Measurements from ENCODE around the gene CDC73. TPM values are rescaled to one million over a fixed set of nuclear protein-coding genes. Genes with fewer than 3 reads are reported as not detected.
A peak's percentile ranks its signal among the peaks of the same experiment; 100 is the strongest.

Gene CDC73
- total RNA-seq, 1 donor from 2014 or later: 20.1 TPM

GRCh38 chr1:193190096-193190744 is 68.4 kb downstream of the CDC73 start:
- TF ChIP-seq, protein P1, sequence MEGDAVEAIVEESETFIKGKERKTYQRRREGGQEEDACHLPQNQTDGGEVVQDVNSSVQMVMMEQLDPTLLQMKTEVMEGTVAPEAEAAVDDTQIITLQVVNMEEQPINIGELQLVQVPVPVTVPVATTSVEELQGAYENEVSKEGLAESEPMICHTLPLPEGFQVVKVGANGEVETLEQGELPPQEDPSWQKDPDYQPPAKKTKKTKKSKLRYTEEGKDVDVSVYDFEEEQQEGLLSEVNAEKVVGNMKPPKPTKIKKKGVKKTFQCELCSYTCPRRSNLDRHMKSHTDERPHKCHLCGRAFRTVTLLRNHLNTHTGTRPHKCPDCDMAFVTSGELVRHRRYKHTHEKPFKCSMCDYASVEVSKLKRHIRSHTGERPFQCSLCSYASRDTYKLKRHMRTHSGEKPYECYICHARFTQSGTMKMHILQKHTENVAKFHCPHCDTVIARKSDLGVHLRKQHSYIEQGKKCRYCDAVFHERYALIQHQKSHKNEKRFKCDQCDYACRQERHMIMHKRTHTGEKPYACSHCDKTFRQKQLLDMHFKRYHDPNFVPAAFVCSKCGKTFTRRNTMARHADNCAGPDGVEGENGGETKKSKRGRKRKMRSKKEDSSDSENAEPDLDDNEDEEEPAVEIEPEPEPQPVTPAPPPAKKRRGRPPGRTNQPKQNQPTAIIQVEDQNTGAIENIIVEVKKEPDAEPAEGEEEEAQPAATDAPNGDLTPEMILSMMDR (IDR thresholded peaks at IDR 0.05; ENCODE audit: insufficient read depth, low read length, poor library complexity, severe bottlenecking): peak; percentile 26
- no peak for DNase-seq (ENCODE audit: low read depth)

GRCh38 chr1:193192586-193192985 is 70.8 kb downstream of the CDC73 start:
- TF ChIP-seq, protein P1 (IDR thresholded peaks at IDR 0.05; ENCODE audit: insufficient read depth, low read length, poor library complexity, severe bottlenecking): no peak
- Histone ChIP-seq H3K36me3 (ENCODE audit: control insufficient read depth, insufficient read depth, low read length) (no peaks in the 10 kb centered on the region), H3K27me3 (ENCODE audit: control insufficient read depth, insufficient read depth, low read length) (no peaks in the 10 kb centered on the region), H3K4me3 (ENCODE audit: low read depth, low read length) (no peak overlapping the region)
- DNase-seq (ENCODE audit: low read depth): no peak

More at GRCh38 chr1:193190096-193190744, 68.4 kb downstream of the CDC73 start:
- H3K36me3 ChIP-seq (ENCODE audit: control insufficient read depth, insufficient read depth, low read length): no peaks in the 10 kb centered on the region
- H3K4me3 ChIP-seq (ENCODE audit: low read depth, low read length): no peak overlapping the region
- no peaks in the 10 kb centered on the region for H3K27me3 ChIP-seq (ENCODE audit: control insufficient read depth, insufficient read depth, low read length)

DNA sequence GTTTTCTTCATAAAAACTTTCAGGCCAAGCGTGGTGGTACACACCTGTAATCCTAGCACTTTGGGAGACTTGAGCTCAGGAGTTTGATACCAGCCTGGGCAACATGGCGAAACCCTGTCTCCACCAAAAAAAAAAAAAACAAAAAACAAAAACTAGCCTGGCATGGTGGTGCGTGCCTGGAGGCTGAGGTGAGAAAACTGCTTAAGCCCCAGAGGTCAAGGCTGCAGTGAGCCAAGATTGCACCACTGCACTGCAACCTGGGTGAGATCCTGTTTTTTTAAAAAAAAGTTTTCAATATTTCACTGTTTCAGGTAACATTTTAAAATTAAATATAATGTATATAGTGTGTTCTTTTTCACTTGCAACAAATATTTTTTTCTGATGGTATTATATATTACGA is 78.1 kb downstream of the CDC73 start:
- no peak overlapping the region for H3K4me3 ChIP-seq (ENCODE audit: low read depth, low read length)
- no peaks in the 10 kb centered on the region for H3K36me3 ChIP-seq (ENCODE audit: control insufficient read depth, insufficient read depth, low read length)
- DNase-seq (ENCODE audit: low read depth): no peak
- H3K27me3 ChIP-seq (ENCODE audit: control insufficient read depth, insufficient read depth, low read length): no peaks in the 10 kb centered on the region
- TF ChIP-seq, protein P1 (IDR thresholded peaks at IDR 0.05; ENCODE audit: insufficient read depth, low read length, poor library complexity, severe bottlenecking): no peak

DNA sequence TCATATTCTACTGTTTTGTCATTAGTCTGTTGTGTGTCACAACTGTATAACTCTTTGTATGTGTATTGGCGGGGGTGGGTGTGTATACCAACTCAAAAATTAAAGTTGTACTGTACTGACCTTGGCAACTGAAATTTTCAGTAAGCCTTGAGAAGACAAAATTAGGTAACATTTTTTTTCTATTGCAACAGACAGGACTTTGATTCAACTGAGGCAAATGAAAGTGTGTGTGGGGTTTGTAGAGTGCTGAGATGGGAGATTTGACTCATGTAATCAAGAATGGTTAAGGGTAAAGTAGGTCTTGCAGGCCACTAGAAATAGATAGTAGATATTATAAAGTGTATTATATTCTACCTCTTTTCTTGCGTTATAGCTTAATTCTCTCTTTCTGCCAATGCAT is 79.2 kb downstream of the CDC73 start:
- TF ChIP-seq, protein P1 (IDR thresholded peaks at IDR 0.05; ENCODE audit: insufficient read depth, low read length, poor library complexity, severe bottlenecking): no peak
- no peaks in the 10 kb centered on the region for H3K27me3 ChIP-seq (ENCODE audit: control insufficient read depth, insufficient read depth, low read length)
- no peak overlapping the region for H3K4me3 ChIP-seq (ENCODE audit: low read depth, low read length)
- DNase-seq (ENCODE audit: low read depth): no peak
- H3K36me3 ChIP-seq (ENCODE audit: control insufficient read depth, insufficient read depth, low read length): no peaks in the 10 kb centered on the region

- H3K36me3 ChIP-seq (ENCODE audit: control insufficient read depth, insufficient read depth, low read length): no peaks in the 10 kb centered on the region
- H3K4me3 ChIP-seq (ENCODE audit: low read depth, low read length): no peak overlapping the region
- TF ChIP-seq, protein P1 (IDR thresholded peaks at IDR 0.05; ENCODE audit: insufficient read depth, low read length, poor library complexity, severe bottlenecking): no peak
- DNase-seq (ENCODE audit: low read depth): no peak
- H3K27me3 ChIP-seq (ENCODE audit: control insufficient read depth, insufficient read depth, low read length): no peaks in the 10 kb centered on the region
Measured at GRCh38 chr1:193210996-193211395, 89.2 kb downstream of the CDC73 start.

GRCh38 chr1:193211539-193211938 is 89.7 kb downstream of the CDC73 start:
- peak; percentile 55 for DNase-seq (ENCODE audit: low read depth)
- no peaks in the 10 kb centered on the region for H3K36me3 ChIP-seq (ENCODE audit: control insufficient read depth, insufficient read depth, low read length)

More at GRCh38 chr1:193211539-193211938, 89.7 kb downstream of the CDC73 start:
- H3K4me3 ChIP-seq (ENCODE audit: low read depth, low read length): no peak overlapping the region
- H3K27me3 ChIP-seq (ENCODE audit: control insufficient read depth, insufficient read depth, low read length): no peaks in the 10 kb centered on the region
- TF ChIP-seq, protein P1 (IDR thresholded peaks at IDR 0.05; ENCODE audit: insufficient read depth, low read length, poor library complexity, severe bottlenecking): no peak

All from kidney epithelial cell (primary cell).